OCI-LY3 (cell line): ENCODE measurements around the gene SPATS1.
"Not testable (repeated sequence)": the region's sequence is repeated elsewhere in the genome, so short reads cannot be mapped to it uniquely, and the experiment has no call there.

Source experiments
- H2AFZ ChIP-seq: fragments of 200-600, 300-600 bp; shearing (Covaris generic); 2 replicates; pipeline ENCODE4 v1.6.0; 2014; ENCODE audit warnings: antibody characterized with exemption, low read depth, low read length
- H3K27ac ChIP-seq: fragments of 200-600, 300-600 bp; sonication (generic); 2 replicates; pipeline ENCODE4 v1.5.1; 2014; ENCODE audit warnings: mild to moderate bottlenecking, low read length, moderate library complexity, mixed read lengths
- H3K27me3 ChIP-seq: fragments of 200-600, 300-600 bp; sonication (generic); 2 replicates; pipeline ENCODE4 v1.6.1; 2014; ENCODE audit warnings: low read depth, low read length, mixed read lengths
- H3K36me3 ChIP-seq: fragments of 200-600, 300-600 bp; sonication (generic); replicated peaks from 2 replicates; pipeline ENCODE3; 2014; ENCODE audit warnings: low read depth, low read length, mixed read lengths
- H3K4me1 ChIP-seq: fragments of 300-600, 200-600 bp; sonication (generic); 2 replicates; pipeline ENCODE4 v1.6.1; 2014; ENCODE audit warnings: low read length, mixed read lengths
- H3K4me2 ChIP-seq: fragments of 200-600, 300-600 bp; sonication (generic); 2 replicates; pipeline ENCODE4 v1.6.1; 2014; ENCODE audit warnings: low read length, mixed read lengths
- H3K4me3 ChIP-seq: fragments of 300-600, 200-600 bp; sonication (generic); 2 replicates; pipeline ENCODE4 v1.5.1; 2014; ENCODE audit warnings: antibody characterized with exemption, mild to moderate bottlenecking, low read length, moderate library complexity
- H3K79me2 ChIP-seq: fragments of 300-600, 200-600 bp; shearing (Covaris generic); 2 replicates; pipeline ENCODE4 v1.6.1; 2014; ENCODE audit warnings: mild to moderate bottlenecking, low read length, mixed read lengths
- H3K9ac ChIP-seq: fragments of 300-600, 200-600 bp; shearing (Covaris generic); 2 replicates; pipeline ENCODE4 v1.6.0; 2014; ENCODE audit warnings: mild to moderate bottlenecking, low read length, moderate library complexity
- H3K9me3 ChIP-seq: fragments of 200-600, 300-600 bp; shearing (Covaris generic); 2 replicates; pipeline ENCODE4 v1.6.1; 2014; ENCODE audit warnings: low read length, mixed read lengths; ENCODE audit not compliant: insufficient read depth
- H4K20me1 ChIP-seq: fragments of 200-600, 300-600 bp; sonication (generic); 2 replicates; pipeline ENCODE4 v1.6.1; 2016; ENCODE audit warnings: low read length, mixed read lengths; ENCODE audit not compliant: insufficient read depth
- EZH2phosphoT487 ChIP-seq: fragments of 200-600 bp; shearing (Covaris generic); IDR thresholded peaks from 2 replicates; pipeline ENCODE4 v1.6.1; 2018; ENCODE audit warnings: antibody characterized with exemption, mixed run types, low read depth
- TF ChIP-seq, protein P1 (sequence below): fragments of 200-600, 300-600 bp; sonication (generic); IDR thresholded peaks from 2 replicates; pipeline ENCODE4 v1.5.1; 2014; ENCODE audit warnings: antibody characterized with exemption, low read length, low read depth

The SPATS1 gene

GRCh38 chr6:44339763-44340625, 2.5 kb upstream of the SPATS1 start:
- H3K4me3 ChIP-seq, result no peak overlapping the region
- TF ChIP-seq, protein P1, sequence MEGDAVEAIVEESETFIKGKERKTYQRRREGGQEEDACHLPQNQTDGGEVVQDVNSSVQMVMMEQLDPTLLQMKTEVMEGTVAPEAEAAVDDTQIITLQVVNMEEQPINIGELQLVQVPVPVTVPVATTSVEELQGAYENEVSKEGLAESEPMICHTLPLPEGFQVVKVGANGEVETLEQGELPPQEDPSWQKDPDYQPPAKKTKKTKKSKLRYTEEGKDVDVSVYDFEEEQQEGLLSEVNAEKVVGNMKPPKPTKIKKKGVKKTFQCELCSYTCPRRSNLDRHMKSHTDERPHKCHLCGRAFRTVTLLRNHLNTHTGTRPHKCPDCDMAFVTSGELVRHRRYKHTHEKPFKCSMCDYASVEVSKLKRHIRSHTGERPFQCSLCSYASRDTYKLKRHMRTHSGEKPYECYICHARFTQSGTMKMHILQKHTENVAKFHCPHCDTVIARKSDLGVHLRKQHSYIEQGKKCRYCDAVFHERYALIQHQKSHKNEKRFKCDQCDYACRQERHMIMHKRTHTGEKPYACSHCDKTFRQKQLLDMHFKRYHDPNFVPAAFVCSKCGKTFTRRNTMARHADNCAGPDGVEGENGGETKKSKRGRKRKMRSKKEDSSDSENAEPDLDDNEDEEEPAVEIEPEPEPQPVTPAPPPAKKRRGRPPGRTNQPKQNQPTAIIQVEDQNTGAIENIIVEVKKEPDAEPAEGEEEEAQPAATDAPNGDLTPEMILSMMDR, result no peak
- TF ChIP-seq EZH2phosphoT487, result no peak
- H3K27ac ChIP-seq, result no peak overlapping the region
- H3K9ac ChIP-seq, result no peak overlapping the region
- H3K4me1 ChIP-seq, result peaks cover 7% of the 10 kb centered on the region; the same call in 1 of the 2 replicates
- no peaks in the 10 kb centered on the region for H3K79me2 ChIP-seq
- H4K20me1 ChIP-seq, result no peaks in the 10 kb centered on the region
- H3K27me3 ChIP-seq, result peaks cover 23% of the 10 kb centered on the region
- H2AFZ ChIP-seq, result no peak overlapping the region
- no peaks in the 10 kb centered on the region for H3K9me3 ChIP-seq
- H3K4me2 ChIP-seq, result no peak overlapping the region
- H3K36me3 ChIP-seq, result no peaks in the 10 kb centered on the region

GRCh38 chr6:44341095-44341890, 1.2 kb upstream of the SPATS1 start:
- Histone ChIP-seq H3K27me3 (peaks cover 36% of the 10 kb centered on the region), H4K20me1 (no peaks in the 10 kb centered on the region)
- TF ChIP-seq, protein P1, result no peak
- TF ChIP-seq EZH2phosphoT487, result no peak

GRCh38 chr6:44342052-44342451, 398 bp upstream of the SPATS1 start:
- H4K20me1 ChIP-seq, result no peaks in the 10 kb centered on the region
- H3K36me3 ChIP-seq, result no peaks in the 10 kb centered on the region
- H3K4me2 ChIP-seq, result no peak overlapping the region
- H3K79me2 ChIP-seq, result no peaks in the 10 kb centered on the region
- peaks cover 37% of the 10 kb centered on the region for H3K27me3 ChIP-seq
- no peak overlapping the region for H3K27ac ChIP-seq
- H2AFZ ChIP-seq, result no peak overlapping the region
- H3K9ac ChIP-seq, result no peak overlapping the region
- H3K4me3 ChIP-seq, result no peak overlapping the region
- TF ChIP-seq, protein P1, result no peak
- no peak for TF ChIP-seq EZH2phosphoT487
- no peaks in the 10 kb centered on the region for H3K9me3 ChIP-seq
- peaks cover 7% of the 10 kb centered on the region; the same call in 1 of the 2 replicates for H3K4me1 ChIP-seq

More at GRCh38 chr6:44341095-44341890, 1.2 kb upstream of the SPATS1 start:
- Histone ChIP-seq H3K4me1 (peaks cover 7% of the 10 kb centered on the region; the same call in 1 of the 2 replicates), H3K79me2 (no peaks in the 10 kb centered on the region), H3K4me2 (no peak overlapping the region), H3K27ac (no peak overlapping the region), H3K9ac (no peak overlapping the region), H3K36me3 (no peaks in the 10 kb centered on the region), H3K9me3 (no peaks in the 10 kb centered on the region), H3K4me3 (no peak overlapping the region), H2AFZ (no peak overlapping the region)

- H3K9ac ChIP-seq, H4K20me1 ChIP-seq, H2AFZ ChIP-seq, H3K79me2 ChIP-seq, H3K9me3 ChIP-seq, H3K36me3 ChIP-seq, H3K4me1 ChIP-seq, H3K4me2 ChIP-seq, H3K4me3 ChIP-seq, H3K27ac ChIP-seq: not testable (repeated sequence)
- H3K27me3 ChIP-seq, result peaks cover 33% of the 10 kb centered on the region
These were observed 4.4 kb downstream of the SPATS1 start for GRCh38 chr6:44346818-44347217.
